Measurements from ENCODE around the gene CHN1. TPM values are rescaled to one million over a fixed set of nuclear protein-coding genes. Genes with fewer than 3 reads are reported as not detected.

CHN1 gene
- total RNA-seq, 4 donors from 2014 or later, result 7.8 to 9.7 (median 9.4) TPM

GRCh38 chr2:174762464-174762863 lies 242.7 kb downstream of the CHN1 start:
- Histone ChIP-seq H3K4me1 (no peaks in the 10 kb centered on the region), H3K9me3 (no peaks in the 10 kb centered on the region), H3K36me3 (no peaks in the 10 kb centered on the region), H3K4me3 (replicated peaks in 1 of 3) (no peak overlapping the region), H3K27ac (no peak overlapping the region), H3K27me3 (no peaks in the 10 kb centered on the region)
- DNase-seq, result no peak
- TF ChIP-seq, protein P1, sequence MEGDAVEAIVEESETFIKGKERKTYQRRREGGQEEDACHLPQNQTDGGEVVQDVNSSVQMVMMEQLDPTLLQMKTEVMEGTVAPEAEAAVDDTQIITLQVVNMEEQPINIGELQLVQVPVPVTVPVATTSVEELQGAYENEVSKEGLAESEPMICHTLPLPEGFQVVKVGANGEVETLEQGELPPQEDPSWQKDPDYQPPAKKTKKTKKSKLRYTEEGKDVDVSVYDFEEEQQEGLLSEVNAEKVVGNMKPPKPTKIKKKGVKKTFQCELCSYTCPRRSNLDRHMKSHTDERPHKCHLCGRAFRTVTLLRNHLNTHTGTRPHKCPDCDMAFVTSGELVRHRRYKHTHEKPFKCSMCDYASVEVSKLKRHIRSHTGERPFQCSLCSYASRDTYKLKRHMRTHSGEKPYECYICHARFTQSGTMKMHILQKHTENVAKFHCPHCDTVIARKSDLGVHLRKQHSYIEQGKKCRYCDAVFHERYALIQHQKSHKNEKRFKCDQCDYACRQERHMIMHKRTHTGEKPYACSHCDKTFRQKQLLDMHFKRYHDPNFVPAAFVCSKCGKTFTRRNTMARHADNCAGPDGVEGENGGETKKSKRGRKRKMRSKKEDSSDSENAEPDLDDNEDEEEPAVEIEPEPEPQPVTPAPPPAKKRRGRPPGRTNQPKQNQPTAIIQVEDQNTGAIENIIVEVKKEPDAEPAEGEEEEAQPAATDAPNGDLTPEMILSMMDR (IDR thresholded peaks at IDR 0.05), result no peak
- TF ChIP-seq POLR2A (IDR thresholded peaks at IDR 0.05), result no peak
- intact Hi-C loops (cut with DNase I), result no loop called here
- WGBS, 2 donors, result 73 to 74% methylated on average over 5 of the region's 5 CpGs

GRCh38 chr2:174761837-174762236 lies 243.3 kb downstream of the CHN1 start:
- Histone ChIP-seq H3K4me3 (replicated peaks in 1 of 3) (no peak overlapping the region), H3K27ac (no peak overlapping the region), H3K36me3 (no peaks in the 10 kb centered on the region), H3K27me3 (no peaks in the 10 kb centered on the region), H3K9me3 (no peaks in the 10 kb centered on the region), H3K4me1 (no peaks in the 10 kb centered on the region)
- TF ChIP-seq, protein P1 (IDR thresholded peaks at IDR 0.05), result no peak
- TF ChIP-seq POLR2A (IDR thresholded peaks at IDR 0.05), result no peak
- intact Hi-C loops (cut with DNase I), result no loop called here
- DNase-seq, result no peak

DNA sequence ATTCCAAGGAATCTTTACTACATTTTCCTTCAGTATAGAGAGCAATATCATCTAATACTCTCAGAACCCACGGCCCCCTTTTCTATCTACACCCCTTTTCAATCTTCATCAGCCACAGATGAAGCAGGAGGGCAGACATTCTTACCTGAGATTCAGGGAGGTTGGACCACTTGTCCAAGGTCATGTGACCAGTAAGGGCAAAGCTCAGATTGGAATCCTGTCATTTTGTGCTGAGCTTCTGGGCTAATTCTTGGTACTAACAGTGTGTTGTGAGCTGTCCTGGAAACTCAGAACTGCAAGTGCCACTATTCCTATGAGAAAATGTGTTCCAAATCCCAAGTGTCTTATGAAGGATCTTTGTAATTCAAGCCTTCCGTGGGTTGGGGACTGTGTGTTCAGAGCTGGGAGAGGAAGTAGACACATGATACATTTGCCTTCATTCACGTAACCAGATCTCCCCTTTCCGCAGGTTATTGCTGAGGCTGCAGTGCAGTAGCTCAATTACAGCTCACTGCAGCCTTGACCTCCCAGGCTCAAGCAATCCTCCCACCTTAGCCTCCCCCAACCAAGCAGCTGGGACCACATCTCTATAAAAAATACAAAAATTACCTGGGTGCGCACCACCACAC lies 244.2 kb downstream of the CHN1 start:
- 95% methylated on average over 5 of the region's 5 CpGs for WGBS, 2 donors
- H3K36me3 ChIP-seq, result no peaks in the 10 kb centered on the region
- DNase-seq, result no peak
- TF ChIP-seq POLR2A (IDR thresholded peaks at IDR 0.05), result no peak
- TF ChIP-seq, protein P1 (IDR thresholded peaks at IDR 0.05), result no peak
- H3K4me3 ChIP-seq (replicated peaks in 1 of 3), result no peak overlapping the region
- H3K27me3 ChIP-seq, result no peaks in the 10 kb centered on the region
- no peaks in the 10 kb centered on the region for H3K9me3 ChIP-seq
- H3K4me1 ChIP-seq, result no peaks in the 10 kb centered on the region
- intact Hi-C loops (cut with DNase I), result no loop called here
- no peak overlapping the region for H3K27ac ChIP-seq

GRCh38 chr2:174759381-174760065 lies 245.7 kb downstream of the CHN1 start:
- WGBS, 2 donors, result 83 to 89% methylated on average over 11 of the region's 11 CpGs
- H3K27me3 ChIP-seq, result no peaks in the 10 kb centered on the region
- no peaks in the 10 kb centered on the region for H3K9me3 ChIP-seq
- TF ChIP-seq, protein P1 (IDR thresholded peaks at IDR 0.05), result no peak
- no peak for TF ChIP-seq POLR2A (IDR thresholded peaks at IDR 0.05)
- H3K36me3 ChIP-seq, result no peaks in the 10 kb centered on the region
- intact Hi-C loops (cut with DNase I), result no loop called here
- no peak for DNase-seq
- no peak overlapping the region for H3K27ac ChIP-seq
- H3K4me1 ChIP-seq, result no peaks in the 10 kb centered on the region
- H3K4me3 ChIP-seq (replicated peaks in 1 of 3), result no peak overlapping the region

DNA sequence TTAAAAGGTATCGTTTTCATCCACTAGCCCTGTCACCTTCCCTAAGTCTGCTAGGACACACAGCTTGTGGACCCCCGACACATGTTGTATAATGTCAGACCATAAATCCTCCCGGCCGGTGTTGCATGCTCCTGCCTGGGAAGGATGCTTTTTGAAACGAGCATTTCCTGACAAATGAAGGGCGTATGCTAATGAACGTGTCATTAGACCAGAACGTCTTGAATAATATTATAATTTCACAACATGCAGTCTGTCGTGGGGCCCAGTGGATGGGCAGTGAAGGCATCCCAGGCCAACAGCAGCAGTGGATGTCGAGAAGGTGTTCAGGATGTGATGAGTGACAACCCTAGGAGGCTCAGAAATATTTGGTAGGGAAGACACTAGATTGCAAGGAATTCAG lies 248.4 kb downstream of the CHN1 start:
- no peak overlapping the region for H3K4me3 ChIP-seq (replicated peaks in 1 of 3)
- no peaks in the 10 kb centered on the region for H3K36me3 ChIP-seq
- no peaks in the 10 kb centered on the region for H3K4me1 ChIP-seq
- no peak for DNase-seq
- H3K27ac ChIP-seq, result no peak overlapping the region
- intact Hi-C loops (cut with DNase I), result no loop called here
- no peaks in the 10 kb centered on the region for H3K9me3 ChIP-seq
- WGBS, 2 donors, result 80 to 82% methylated on average over 10 of the region's 10 CpGs
- no peaks in the 10 kb centered on the region for H3K27me3 ChIP-seq
- TF ChIP-seq, protein P1 (IDR thresholded peaks at IDR 0.05), result no peak
- no peak for TF ChIP-seq POLR2A (IDR thresholded peaks at IDR 0.05)

Data from thyroid gland (tissue), 4 donors.